ENCODE measurements around the gene TRPC4AP. TPM values are rescaled to one million over a fixed set of nuclear protein-coding genes. Genes with fewer than 3 reads are reported as not detected.

The TRPC4AP gene
- total RNA-seq, 2 donors from 2014 or later = 44.1 to 57.4 TPM

DNA sequence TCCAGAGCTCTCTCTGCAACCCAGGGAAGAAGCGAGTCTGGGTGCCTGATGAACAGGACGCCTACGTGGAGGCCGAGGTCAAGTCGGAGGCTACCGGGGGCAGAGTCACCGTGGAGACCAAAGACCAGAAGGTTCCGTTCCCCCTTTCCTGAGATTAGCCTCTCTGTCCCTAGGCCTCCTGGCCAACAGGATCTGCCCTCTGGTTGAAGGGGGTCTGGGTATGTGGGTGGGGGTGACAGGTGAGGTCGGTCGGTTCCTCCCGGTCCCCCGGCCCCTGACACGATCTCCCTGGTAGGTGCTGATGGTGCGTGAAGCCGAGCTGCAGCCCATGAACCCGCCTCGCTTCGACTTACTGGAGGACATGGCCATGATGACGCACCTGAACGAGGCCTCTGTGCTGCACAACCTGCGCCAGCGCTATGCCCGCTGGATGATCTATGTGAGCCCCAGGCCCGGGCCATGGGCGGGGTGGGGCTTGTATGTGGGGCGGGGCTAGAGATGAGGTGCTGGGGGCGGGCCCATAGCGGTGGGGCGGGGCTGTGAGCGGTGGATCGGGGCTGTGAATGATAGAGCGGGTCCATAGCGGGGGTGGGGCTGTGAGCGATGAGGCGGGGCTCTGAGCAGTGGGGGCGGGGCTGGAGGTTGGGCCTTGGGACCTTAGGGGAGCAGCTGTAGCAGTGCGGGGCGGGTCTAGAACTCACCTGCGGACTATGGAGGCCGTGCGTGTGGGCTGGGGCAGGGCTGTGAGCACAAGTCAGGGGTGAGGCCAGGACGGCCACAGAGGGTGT, 113.0 kb downstream of the TRPC4AP start:
- DNase-seq = no peak
- peaks cover 0 to 2% of the 10 kb centered on the region in 2 donors for H3K27me3 ChIP-seq
- ATAC-seq = no peak

DNA sequence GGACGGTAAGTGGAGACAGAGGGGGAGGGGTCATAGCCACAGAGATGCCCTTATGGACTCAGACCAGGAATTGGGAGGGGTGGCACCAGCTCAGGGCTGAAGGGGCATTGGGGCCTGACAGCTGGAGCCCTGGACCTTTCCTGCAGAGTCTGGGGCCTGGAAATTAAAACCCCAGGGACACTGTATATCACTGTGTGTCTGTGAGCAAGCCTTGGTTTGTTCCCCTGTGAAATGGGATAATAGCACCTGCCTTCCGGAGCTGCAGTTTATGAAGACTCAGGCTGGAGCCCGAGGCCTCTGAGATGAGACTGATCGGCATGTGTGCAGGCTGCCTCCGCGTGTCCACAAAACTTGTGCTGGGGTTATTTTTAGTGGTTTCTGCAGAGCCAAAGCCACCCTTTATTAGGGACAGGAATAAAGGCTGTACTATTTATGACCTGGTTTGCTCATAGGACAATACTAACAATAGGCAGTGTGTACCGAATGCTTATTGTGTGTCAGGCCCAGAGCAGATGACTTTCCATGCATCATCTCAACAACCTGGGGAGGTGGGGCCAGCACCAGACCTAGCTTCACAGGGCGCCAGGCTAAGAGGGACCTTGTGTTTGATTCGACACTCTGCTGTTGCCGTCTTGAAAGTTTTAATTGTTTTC, 114.4 kb downstream of the TRPC4AP start:
- 84 to 85% methylated on average over 7 to 10 of the region's 10 CpGs for WGBS, 2 donors
- intact Hi-C loops (cut with DNase I) = no loop called here
- Histone ChIP-seq H3K9me3 (no peaks in the 10 kb centered on the region), H3K4me3 (no peak overlapping the region), H3K27me3 (no peaks in the 10 kb centered on the region), H3K27ac (no peak overlapping the region), H3K36me3 (replicated peaks in 1 of 2; ENCODE audit: insufficient read depth in 1 of 2, low read depth in 2 of 2) (no peaks in the 10 kb centered on the region), H3K4me1 (no peaks in the 10 kb centered on the region)
- ATAC-seq (no peak), DNase-seq (no peak)
- TF ChIP-seq POLR2A (IDR thresholded peaks at IDR 0.05) = no peak
- TF ChIP-seq, protein P1, sequence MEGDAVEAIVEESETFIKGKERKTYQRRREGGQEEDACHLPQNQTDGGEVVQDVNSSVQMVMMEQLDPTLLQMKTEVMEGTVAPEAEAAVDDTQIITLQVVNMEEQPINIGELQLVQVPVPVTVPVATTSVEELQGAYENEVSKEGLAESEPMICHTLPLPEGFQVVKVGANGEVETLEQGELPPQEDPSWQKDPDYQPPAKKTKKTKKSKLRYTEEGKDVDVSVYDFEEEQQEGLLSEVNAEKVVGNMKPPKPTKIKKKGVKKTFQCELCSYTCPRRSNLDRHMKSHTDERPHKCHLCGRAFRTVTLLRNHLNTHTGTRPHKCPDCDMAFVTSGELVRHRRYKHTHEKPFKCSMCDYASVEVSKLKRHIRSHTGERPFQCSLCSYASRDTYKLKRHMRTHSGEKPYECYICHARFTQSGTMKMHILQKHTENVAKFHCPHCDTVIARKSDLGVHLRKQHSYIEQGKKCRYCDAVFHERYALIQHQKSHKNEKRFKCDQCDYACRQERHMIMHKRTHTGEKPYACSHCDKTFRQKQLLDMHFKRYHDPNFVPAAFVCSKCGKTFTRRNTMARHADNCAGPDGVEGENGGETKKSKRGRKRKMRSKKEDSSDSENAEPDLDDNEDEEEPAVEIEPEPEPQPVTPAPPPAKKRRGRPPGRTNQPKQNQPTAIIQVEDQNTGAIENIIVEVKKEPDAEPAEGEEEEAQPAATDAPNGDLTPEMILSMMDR (IDR thresholded peaks at IDR 0.05) = no peak

More for the DNA sequence above, 113.0 kb downstream of the TRPC4AP start:
- intact Hi-C loops (cut with DNase I) = no loop called here
- Histone ChIP-seq H3K4me1 (no peaks in the 10 kb centered on the region), H3K4me3 (no peak overlapping the region), H3K27ac (no peak overlapping the region), H3K36me3 (replicated peaks in 1 of 2; ENCODE audit: insufficient read depth in 1 of 2, low read depth in 2 of 2) (no peaks in the 10 kb centered on the region), H3K9me3 (no peaks in the 10 kb centered on the region)
- no peak for TF ChIP-seq POLR2A (IDR thresholded peaks at IDR 0.05)
- TF ChIP-seq, protein P1 (IDR thresholded peaks at IDR 0.05) = no peak
- 81 to 85% methylated on average over 22 to 41 of the region's 42 CpGs for WGBS, 2 donors

DNA sequence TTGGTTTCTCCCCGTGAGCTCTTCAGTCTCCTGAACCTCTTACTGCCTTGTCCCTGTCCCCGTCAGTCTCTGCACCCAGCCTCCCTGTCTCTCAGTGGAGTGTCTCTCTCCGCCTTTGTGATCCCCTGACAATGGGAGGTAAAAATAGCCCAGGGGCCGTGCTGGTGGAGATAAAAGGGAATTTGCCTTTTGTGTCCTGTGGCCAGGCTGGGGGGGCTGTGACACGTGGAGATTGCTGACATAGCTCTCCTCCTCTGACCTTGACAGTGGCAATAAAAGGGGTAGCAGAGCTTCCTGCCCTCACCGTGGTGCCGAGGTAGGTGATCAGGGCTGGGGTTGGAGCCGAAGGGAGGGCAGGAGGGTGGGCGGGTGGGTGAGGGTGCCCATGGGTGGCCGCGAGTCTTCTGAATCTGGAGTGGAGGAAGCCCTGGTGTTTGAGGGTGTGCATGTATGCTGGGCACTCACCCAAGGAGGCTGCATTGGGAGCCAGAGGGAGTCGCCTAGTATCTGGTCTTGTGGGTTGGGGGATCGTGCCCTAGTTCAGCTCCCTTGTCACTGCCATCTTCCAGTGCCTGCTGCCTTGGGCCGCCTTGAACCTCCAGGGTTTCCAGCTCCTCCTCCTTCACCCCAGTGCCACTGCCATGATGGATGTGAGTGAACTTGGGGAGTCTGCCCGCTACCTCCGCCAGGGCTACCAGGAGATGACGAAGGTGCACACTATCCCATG, 115.1 kb downstream of the TRPC4AP start:
- no peaks in the 10 kb centered on the region for H3K9me3 ChIP-seq
- H3K4me3 ChIP-seq = no peak overlapping the region
- ATAC-seq (no peak), DNase-seq (no peak)
- intact Hi-C loops (cut with DNase I) = no loop called here
- no peaks in the 10 kb centered on the region for H3K4me1 ChIP-seq
- 52 to 63% methylated on average over 10 to 17 of the region's 17 CpGs for WGBS, 2 donors
- no peak overlapping the region for H3K27ac ChIP-seq
- TF ChIP-seq, protein P1 (IDR thresholded peaks at IDR 0.05) = no peak
- no peak for TF ChIP-seq POLR2A (IDR thresholded peaks at IDR 0.05)
- H3K27me3 ChIP-seq = no peaks in the 10 kb centered on the region
- H3K36me3 ChIP-seq (replicated peaks in 1 of 2; ENCODE audit: insufficient read depth in 1 of 2, low read depth in 2 of 2) = no peaks in the 10 kb centered on the region

DNA sequence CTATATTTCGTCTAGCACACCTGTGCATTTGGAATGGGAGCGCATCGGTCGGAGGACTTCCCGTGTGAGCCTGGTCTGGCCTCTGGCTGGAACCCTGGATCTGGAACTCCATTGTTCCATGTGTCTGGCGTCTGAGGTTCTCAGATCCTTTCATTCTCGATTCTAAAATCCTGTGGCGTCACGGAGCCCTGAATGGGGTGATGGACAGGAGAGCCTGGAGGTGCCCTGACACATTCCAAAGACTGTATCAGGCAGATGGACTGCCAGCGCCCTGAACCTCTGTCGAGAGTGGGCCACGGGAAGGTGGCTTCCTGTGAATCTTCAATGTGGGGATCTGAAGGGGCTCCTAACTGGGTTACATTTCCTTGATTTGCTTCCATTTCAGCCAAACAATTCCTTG, 116.3 kb downstream of the TRPC4AP start:
- Histone ChIP-seq H3K4me3 (no peak overlapping the region), H3K27ac (no peak overlapping the region), H3K4me1 (no peaks in the 10 kb centered on the region), H3K36me3 (replicated peaks in 1 of 2; ENCODE audit: insufficient read depth in 1 of 2, low read depth in 2 of 2) (no peaks in the 10 kb centered on the region), H3K9me3 (no peaks in the 10 kb centered on the region), H3K27me3 (no peaks in the 10 kb centered on the region)
- 67 to 74% methylated on average over 12 of the region's 12 CpGs for WGBS, 2 donors
- TF ChIP-seq POLR2A (IDR thresholded peaks at IDR 0.05) = no peak
- TF ChIP-seq, protein P1 (IDR thresholded peaks at IDR 0.05) = no peak
- ATAC-seq (no peak), DNase-seq (no peak)
- intact Hi-C loops (cut with DNase I) = no loop called here
